HG02588 (cell line): Measurements from ENCODE around the gene KCTD11.

ENCODE experiments used
- ATAC-seq: cut with Tn5 transposase; IDR thresholded peaks from one replicate; pipeline ENCODE4 v1.9.1; 2021; ENCODE audit warnings: mild to moderate bottlenecking, moderate library complexity; ENCODE audit not compliant: unreplicated experiment

The KCTD11 gene

GRCh38 chr17:7403043-7403726 is 51.2 kb downstream of the KCTD11 start:
- no peak for ATAC-seq

GRCh38 chr17:7403727-7403976 is 51.7 kb downstream of the KCTD11 start:
- ATAC-seq, result no peak

GRCh38 chr17:7403977-7404736 is 52.2 kb downstream of the KCTD11 start, which contains the start of gene TMEM256:
TMEM256 (minus strand) TSS chr17:7404097; CDS start chr17:7404084, 13 bp downstream.
- peak; percentile 92 for ATAC-seq
